B cell (primary cell): ENCODE measurements around the gene RAC2. TPM values are rescaled to one million over a fixed set of nuclear protein-coding genes. Genes with fewer than 3 reads are reported as not detected.

Source experiments
- ATAC-seq: fragments of 200-7000 bp; cut with Tn5 transposase; one replicate; pipeline ENCODE4 v1.10.0; 2021; ENCODE audit warnings: low read depth, mild to moderate bottlenecking, moderate number of reproducible peaks, moderate library complexity
- CTCF ChIA-PET: fragments of 350-600 bp; sonication (Branson Sonifier 250); formaldehyde crosslinking; loops from one replicate; lab custom pipeline; 2021; ENCODE audit warnings: antibody characterized with exemption, inconsistent platforms; lab: Charles Lee
- POLR2A ChIA-PET: fragments of 350-600 bp; sonication (Branson Sonifier 250); formaldehyde crosslinking; loops from one replicate; lab custom pipeline; 2021; ENCODE audit warnings: antibody characterized with exemption; lab: Charles Lee
- DNase-seq: peaks from one replicate; pipeline ENCODE4 v3.0.0; 2013
- H2AFZ ChIP-seq: 2 replicates; pipeline ENCODE4 v1.6.1; 2012; ENCODE audit warnings: mild to moderate bottlenecking, low read depth, low read length; ENCODE audit not compliant: insufficient read depth, poor library complexity, severe bottlenecking
- H3K27ac ChIP-seq, 2 donors: 1 replicate in 1 of 2; 2 replicates in 1 of 2; pipeline ENCODE4 v1.5.1; 2012 to 2013; ENCODE audit warnings: low read length in 2 of 2, mild to moderate bottlenecking in 2 of 2, moderate library complexity in 1 of 2
- H3K27me3 ChIP-seq, 4 experiments: fragments of 200-600 bp in 1 of 4; sonication (generic) in 1 of 4; replicated peaks in 1 of 4; 1 replicate in 2 of 4; 2 replicates in 2 of 4; pipeline versions ENCODE4 v1.6.1 to v1.7.0; 2013 to 2016; ENCODE audit warnings: low read length in 3 of 4, mild to moderate bottlenecking in 2 of 4, mixed read lengths in 1 of 4, moderate library complexity in 1 of 4; ENCODE audit not compliant: insufficient read depth in 4 of 4, control insufficient read depth in 3 of 4; ENCODE audit errors: control extremely low read depth in 1 of 4
- H3K36me3 ChIP-seq, 2 experiments: replicated peaks in 1 of 2; 1 replicate in 1 of 2; 2 replicates in 1 of 2; pipeline versions ENCODE4 v1.6.1 to v1.7.1; 2013; ENCODE audit warnings: low read length in 1 of 2; ENCODE audit not compliant: insufficient read depth in 2 of 2, control insufficient read depth in 1 of 2; ENCODE audit errors: control extremely low read depth in 1 of 2, extremely low read depth in 1 of 2
- H3K4me1 ChIP-seq, 2 donors: fragments of 200-600 bp in 1 of 2; sonication (generic) in 1 of 2; 1 replicate in 1 of 2; 2 replicates in 1 of 2; pipeline versions ENCODE4 v1.5.1 to v1.6.1; 2013 to 2017; ENCODE audit warnings: low read length in 2 of 2; ENCODE audit not compliant: control insufficient read depth in 2 of 2, insufficient read depth in 2 of 2
- H3K4me2 ChIP-seq: replicated peaks from 2 replicates; pipeline ENCODE3; 2012; ENCODE audit warnings: mild to moderate bottlenecking, low read depth, low read length; ENCODE audit not compliant: poor library complexity, severe bottlenecking
- H3K4me3 ChIP-seq, 5 experiments: fragments of 200-600 bp in 1 of 5; sonication (generic) in 1 of 5; 1 replicate in 3 of 5; 2 replicates in 2 of 5; pipeline versions ENCODE4 v1.5.1 to v1.7.0; 2011 to 2016; ENCODE audit warnings: low read length in 4 of 5, mild to moderate bottlenecking in 4 of 5, low read depth in 2 of 5, control low read depth in 1 of 5, moderate library complexity in 1 of 5; ENCODE audit not compliant: insufficient read depth in 1 of 5; ENCODE audit errors: control extremely low read depth in 1 of 5, extremely low read depth in 1 of 5
- H3K79me2 ChIP-seq: fragments of 200-600 bp; sonication (generic); one replicate; pipeline ENCODE4 v1.6.0; 2016; ENCODE audit warnings: low read length; ENCODE audit not compliant: control insufficient read depth, insufficient read depth
- H3K9ac ChIP-seq: fragments of 200-600 bp; sonication (generic); 2 replicates; pipeline ENCODE4 v1.6.1; 2017; ENCODE audit warnings: mild to moderate bottlenecking, low read length, moderate library complexity
- H3K9me3 ChIP-seq, 3 donors: one replicate each; pipeline versions ENCODE4 v1.6.1 to v1.7.1; 2013; ENCODE audit warnings: low read length in 2 of 3; ENCODE audit not compliant: control insufficient read depth in 2 of 3, insufficient read depth in 1 of 3; ENCODE audit errors: control extremely low read depth in 1 of 3
- H4K20me1 ChIP-seq: 2 replicates; pipeline ENCODE4 v1.6.0; 2012; ENCODE audit warnings: mild to moderate bottlenecking, low read length; ENCODE audit not compliant: insufficient read depth, control insufficient read depth, poor library complexity, severe bottlenecking
- H3K27ac Mint-ChIP-seq: one replicate; pipeline ENCODE4 v1.8.0; 2021; ENCODE audit warnings: mixed read lengths
- H3K27me3 Mint-ChIP-seq: one replicate; pipeline ENCODE4 v1.8.0; 2021; ENCODE audit warnings: mixed read lengths
- H3K4me1 Mint-ChIP-seq: one replicate; pipeline ENCODE4 v1.8.0; 2021; ENCODE audit warnings: mixed read lengths
- H3K4me3 Mint-ChIP-seq: one replicate; pipeline ENCODE4 v1.8.0; 2021; ENCODE audit warnings: mixed read lengths
- H3K9me3 Mint-ChIP-seq: one replicate; pipeline ENCODE4 v1.8.0; 2022; ENCODE audit warnings: mixed read lengths; ENCODE audit not compliant: insufficient read depth
- EZH2 ChIP-seq: IDR thresholded peaks from 2 replicates; pipeline ENCODE4 v1.6.1; 2012; ENCODE audit warnings: borderline replicate concordance, low read depth, mild to moderate bottlenecking, moderate library complexity, low read length; ENCODE audit not compliant: insufficient read depth, poor library complexity, severe bottlenecking
- WGBS: methylation state at CpG from one replicate; pipeline ENCODE4 v1.1.5; 2013; ENCODE audit warnings: missing lambda C conversion rate; ENCODE audit not compliant: insufficient coverage; 5-methylcytosine and 5-hydroxymethylcytosine counted together
- intact Hi-C: fragments of 100-400 bp; cut with micrococcal nuclease; formaldehyde crosslinking; loops from one replicate; pipeline ENCODE4 v1.10.0; 2022
- polyA plus RNA-seq: library from polyadenylated mRNA; depleted of rRNA; stranded (reverse); fragments of >200 nt; gene quantifications from 2 replicates; pipeline ENCODE4 v1.2.3, GENCODE V29; 2012
- total RNA-seq, 2 donors: library from RNA; stranded (reverse); fragments of 120-200 nt in 1 of 2; gene quantifications; 1 replicate in 1 of 2; 2 replicates in 1 of 2; pipeline versions ENCODE4 v1.2.3 to v1.2.4, GENCODE V29; 2013 to 2022
- TF ChIP-seq, protein P1 (sequence below): fragments of 200-600 bp; IDR thresholded peaks from one replicate; pipeline ENCODE4 v1.8.0; 2022; ENCODE audit warnings: antibody characterized with exemption, mild to moderate bottlenecking

Gene RAC2
- total and polyA plus RNA-seq, 2 donors (not counting 1 experiment from before 2014, with no cell fraction given) = 273 to 776 TPM

DNA sequence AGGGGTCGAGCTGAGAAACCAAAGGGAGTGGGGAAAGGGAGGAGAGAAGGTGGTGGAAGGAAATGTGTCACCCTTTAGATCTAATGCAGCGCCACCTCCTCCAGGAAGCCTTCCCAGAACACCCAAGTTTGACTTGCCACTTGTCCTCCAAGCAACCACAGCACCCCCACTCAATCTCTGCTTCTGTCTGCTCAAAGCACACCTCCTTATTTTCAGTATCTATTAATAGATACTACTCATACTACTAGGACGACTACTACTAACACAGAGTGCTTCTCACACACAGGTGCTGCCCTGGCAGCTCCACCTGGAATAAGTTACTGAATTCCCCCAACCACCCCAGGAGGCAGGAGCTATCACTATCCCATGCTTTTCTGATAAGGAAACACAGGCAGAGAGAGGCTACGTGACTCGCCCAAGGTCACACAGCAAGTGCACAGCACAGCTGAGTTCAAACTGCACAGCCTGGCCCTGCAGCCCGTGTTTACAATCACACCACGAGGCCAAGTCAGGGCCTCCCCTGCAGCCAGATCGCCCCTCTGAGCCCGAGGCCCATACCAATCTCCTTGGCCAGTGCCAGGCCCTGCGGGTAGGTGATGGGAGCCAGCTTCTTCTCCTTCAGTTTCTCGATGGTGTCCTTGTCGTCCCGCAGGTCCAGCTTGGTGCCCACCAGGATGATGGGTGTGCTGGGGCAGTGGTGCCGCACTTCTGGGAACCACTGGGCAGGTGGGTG, 13.2 kb downstream of the RAC2 start:
- H3K4me1 Mint-ChIP-seq = peaks cover 88% of the 10 kb centered on the region

More for the DNA sequence above, 13.2 kb downstream of the RAC2 start:
- no peaks in the 10 kb centered on the region for H3K27me3 Mint-ChIP-seq
- Histone ChIP-seq H2AFZ (no peak overlapping the region), H3K79me2 (peaks cover 73% of the 10 kb centered on the region), H3K4me1 (peaks cover 85 to 95% of the 10 kb centered on the region in 2 donors), H3K4me2 (peak overlapping the region; percentile 81), H3K9me3 (no peaks in the 10 kb centered on the region), H3K9ac (peak overlapping the region; percentile 17), H3K4me3 (no peak overlapping the region), H3K27ac (peak overlapping the region; percentile 72 to 91), H3K36me3 (peaks cover 0 to 90% of the 10 kb centered on the region in 2 experiments), H4K20me1 (peaks cover 35% of the 10 kb centered on the region), H3K27me3 (no peaks in the 10 kb centered on the region)
- no peaks in the 10 kb centered on the region for H3K9me3 Mint-ChIP-seq
- ChIA-PET POLR2A (interaction anchor here (1.3 to 4.0 kb wide), 6 partner anchors 9 to 79 kb away, joined by 3 to 58 read pairs (median 14); partner anchors contain the start of gene RAC2), CTCF (interaction anchor here (1.4 to 7.2 kb wide), 6 partner anchors 8 to 36 kb away, joined by 4 to 95 read pairs (median 27); partner anchors contain the start of gene RAC2)
- peak; percentile 13 for ATAC-seq
- intact Hi-C loops = loop anchor here (1.0 kb wide), 2 partner anchors 11 to 12 kb away; no protein-coding TSS in a partner anchor
- H3K4me3 Mint-ChIP-seq = peak overlapping the region; percentile 86
- TF ChIP-seq, protein P1, sequence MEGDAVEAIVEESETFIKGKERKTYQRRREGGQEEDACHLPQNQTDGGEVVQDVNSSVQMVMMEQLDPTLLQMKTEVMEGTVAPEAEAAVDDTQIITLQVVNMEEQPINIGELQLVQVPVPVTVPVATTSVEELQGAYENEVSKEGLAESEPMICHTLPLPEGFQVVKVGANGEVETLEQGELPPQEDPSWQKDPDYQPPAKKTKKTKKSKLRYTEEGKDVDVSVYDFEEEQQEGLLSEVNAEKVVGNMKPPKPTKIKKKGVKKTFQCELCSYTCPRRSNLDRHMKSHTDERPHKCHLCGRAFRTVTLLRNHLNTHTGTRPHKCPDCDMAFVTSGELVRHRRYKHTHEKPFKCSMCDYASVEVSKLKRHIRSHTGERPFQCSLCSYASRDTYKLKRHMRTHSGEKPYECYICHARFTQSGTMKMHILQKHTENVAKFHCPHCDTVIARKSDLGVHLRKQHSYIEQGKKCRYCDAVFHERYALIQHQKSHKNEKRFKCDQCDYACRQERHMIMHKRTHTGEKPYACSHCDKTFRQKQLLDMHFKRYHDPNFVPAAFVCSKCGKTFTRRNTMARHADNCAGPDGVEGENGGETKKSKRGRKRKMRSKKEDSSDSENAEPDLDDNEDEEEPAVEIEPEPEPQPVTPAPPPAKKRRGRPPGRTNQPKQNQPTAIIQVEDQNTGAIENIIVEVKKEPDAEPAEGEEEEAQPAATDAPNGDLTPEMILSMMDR = no peak
- TF ChIP-seq EZH2 = no peak
- WGBS = 66% methylated on average over 13 of the region's 14 CpGs
- H3K27ac Mint-ChIP-seq = peak overlapping the region; percentile 100
- DNase-seq = peak; percentile 60
